ENCODE data around the gene ZDHHC14.

Gene ZDHHC14

DNA sequence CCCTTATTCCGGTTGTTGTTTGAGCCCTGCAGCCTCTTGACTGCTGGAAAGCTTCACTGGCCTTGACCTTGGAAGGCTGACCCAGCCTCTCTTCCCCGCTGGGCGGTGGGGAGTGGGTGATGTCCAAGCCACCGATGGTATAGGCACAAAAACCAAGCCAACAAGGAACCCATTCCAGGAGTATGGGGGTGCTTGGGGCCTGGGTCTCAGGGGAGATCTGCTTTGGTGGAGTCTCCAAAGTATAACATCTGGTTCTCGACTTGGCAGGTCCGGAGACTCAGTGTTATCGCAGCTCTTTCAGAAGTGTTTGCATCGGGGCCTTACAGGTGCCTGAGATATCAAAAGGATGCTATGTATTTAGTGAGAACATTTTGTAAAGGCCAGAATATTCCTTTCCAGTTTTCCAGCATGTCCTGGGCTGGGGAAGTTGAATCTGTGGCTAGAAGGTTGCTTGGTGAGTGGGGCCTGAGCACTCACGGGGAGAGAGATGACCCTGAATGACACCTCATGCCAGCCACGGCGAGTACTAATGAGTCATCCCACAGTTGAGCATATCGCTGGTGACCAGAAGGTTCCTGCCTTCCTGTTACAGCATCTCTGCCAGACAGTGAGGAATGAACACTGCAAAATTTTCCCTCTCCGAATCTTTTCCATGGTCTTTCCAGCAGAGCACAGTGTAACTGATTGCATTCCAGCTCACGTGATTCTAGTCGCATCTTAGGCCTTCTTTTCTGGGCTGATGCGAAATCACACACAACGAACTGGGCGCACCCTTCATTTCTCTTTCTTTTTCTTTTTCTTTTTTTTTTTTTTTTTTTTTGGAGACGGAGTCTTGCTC lies 133.9 kb downstream of the ZDHHC14 start:
- no peak for DNase-seq (ENCODE audit: low read depth in 1 of 2, low spot score in 1 of 2)

GRCh38 chr6:157516319-157517026 lies 135.5 kb downstream of the ZDHHC14 start:
- DNase-seq (ENCODE audit: low read depth in 1 of 2, low spot score in 1 of 2) = no peak

GRCh38 chr6:157517601-157518359 lies 136.8 kb downstream of the ZDHHC14 start:
- DNase-seq (ENCODE audit: low read depth in 1 of 2, low spot score in 1 of 2) = no peak

GRCh38 chr6:157518397-157519250 lies 137.6 kb downstream of the ZDHHC14 start:
- DNase-seq (ENCODE audit: low read depth in 1 of 2, low spot score in 1 of 2) = no peak

DNA sequence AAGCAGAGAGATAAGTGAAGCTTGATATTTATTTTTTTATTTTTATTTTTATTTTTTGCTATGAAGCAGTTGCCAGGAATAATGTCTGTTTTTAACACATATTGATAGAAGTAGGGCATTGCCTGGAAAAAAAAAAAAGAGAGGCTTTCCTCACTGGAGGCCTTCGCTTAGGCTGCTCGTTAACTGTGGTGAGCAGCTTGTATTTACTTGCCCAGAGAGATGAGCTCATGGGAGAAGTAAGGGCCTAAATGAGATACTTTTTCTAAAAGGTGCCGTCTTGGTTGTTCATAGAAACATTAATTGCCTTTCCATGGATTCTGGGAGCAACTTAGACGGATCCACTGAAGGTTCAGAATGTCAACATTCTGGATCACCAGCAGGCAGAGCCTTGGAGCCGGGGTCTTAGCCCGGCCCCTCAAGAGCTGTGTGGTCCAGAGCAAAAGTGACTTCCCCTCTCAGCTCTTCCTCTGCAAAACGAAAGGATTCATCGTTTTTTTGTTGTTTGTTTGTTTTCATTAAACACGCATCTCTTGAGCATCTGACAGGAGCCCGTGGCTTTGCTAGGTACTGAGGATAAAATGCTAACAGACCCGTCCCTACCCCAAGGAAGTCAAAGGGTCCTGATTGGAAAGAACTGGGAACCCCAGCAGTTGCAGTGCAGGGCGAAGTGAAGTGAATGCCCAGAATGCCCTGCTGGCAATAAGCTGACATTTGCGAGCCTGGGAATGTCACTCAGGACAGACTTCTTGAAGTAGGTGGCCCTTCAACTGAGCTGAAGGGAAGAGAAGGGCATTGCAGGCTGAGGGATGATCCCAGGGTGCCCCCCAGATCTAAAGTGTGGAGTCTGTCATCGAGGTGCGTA lies 138.5 kb downstream of the ZDHHC14 start:
- no peak for DNase-seq (ENCODE audit: low read depth in 1 of 2, low spot score in 1 of 2)

- DNase-seq (ENCODE audit: low read depth in 1 of 2, low spot score in 1 of 2) = no peak
Observed at GRCh38 chr6:157520117-157520406, 139.1 kb downstream of the ZDHHC14 start.

GRCh38 chr6:157520596-157521361 lies 139.8 kb downstream of the ZDHHC14 start:
- no peak for DNase-seq (ENCODE audit: low read depth in 1 of 2, low spot score in 1 of 2)

DNA sequence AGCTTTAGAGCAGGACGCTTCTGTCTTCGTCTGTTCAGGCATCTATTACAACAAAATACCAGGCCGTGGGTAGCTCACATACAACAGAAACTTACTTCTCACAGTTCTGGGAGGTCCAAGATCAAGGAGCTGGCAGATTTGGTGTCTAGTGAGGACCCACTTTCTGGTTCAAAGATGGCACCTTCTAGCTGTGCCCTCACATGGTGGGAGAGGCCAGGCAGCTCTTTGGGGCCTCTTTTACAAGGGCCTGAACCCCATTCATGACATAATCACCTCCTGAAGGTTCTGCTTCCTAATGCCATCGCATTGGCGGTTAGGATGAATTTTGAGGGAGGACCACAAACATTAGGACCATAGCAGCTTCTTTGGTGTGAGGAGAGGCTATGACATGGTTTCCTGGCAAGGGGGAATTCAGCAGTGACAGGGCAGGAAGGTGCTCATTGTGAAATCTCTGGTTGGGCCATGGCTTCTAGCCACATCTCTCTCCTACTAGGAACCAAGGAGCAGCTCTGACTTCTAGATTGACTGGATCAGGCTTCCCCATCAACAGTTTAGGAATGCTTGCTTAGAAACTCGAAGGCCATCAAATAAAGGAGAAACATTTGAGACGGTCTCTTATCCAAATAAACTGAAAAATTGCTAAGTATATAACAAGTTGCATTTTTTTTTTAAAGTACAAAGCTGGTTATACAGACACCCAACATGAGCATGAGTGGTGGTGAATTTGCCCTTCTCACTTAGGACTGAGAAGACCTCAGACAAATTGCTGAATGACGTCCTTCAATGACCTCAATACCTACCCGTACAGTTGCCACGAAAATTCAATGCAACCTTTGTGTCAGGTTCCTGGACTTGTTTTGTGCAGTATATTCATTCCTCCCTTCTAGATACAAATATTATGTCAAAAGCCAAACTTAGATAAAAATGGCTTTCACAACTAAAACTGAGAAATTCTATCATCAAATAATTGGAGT lies 140.7 kb downstream of the ZDHHC14 start:
- DNase-seq (ENCODE audit: low read depth in 1 of 2, low spot score in 1 of 2) = no peak

DNA sequence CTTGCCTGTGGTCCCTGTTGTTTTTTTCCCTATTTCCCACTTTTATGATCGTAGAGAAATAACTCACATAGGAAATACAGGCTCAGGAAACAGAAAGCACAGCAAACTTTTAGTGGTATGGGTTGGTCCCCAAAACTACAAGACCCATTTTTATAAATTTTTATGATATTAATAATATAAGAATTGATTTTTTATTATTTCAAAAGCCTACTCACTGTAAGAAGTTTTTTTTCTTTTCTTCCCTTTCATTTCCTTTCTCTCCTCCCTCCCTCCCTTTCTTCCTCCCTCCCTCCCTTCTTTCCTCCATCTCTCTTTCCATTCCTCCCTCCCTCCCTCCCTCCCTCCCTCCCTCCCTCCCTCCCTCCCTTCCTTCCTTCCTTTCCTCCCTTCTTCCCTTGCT lies 141.5 kb downstream of the ZDHHC14 start:
- DNase-seq (ENCODE audit: low read depth in 1 of 2, low spot score in 1 of 2) = no peak

GRCh38 chr6:157524735-157525134 lies 143.7 kb downstream of the ZDHHC14 start:
- no peak for DNase-seq (ENCODE audit: low read depth in 1 of 2, low spot score in 1 of 2)

- no peak for DNase-seq (ENCODE audit: low read depth in 1 of 2, low spot score in 1 of 2)
Observed at GRCh38 chr6:157525292-157525889, 144.4 kb downstream of the ZDHHC14 start.

DNA sequence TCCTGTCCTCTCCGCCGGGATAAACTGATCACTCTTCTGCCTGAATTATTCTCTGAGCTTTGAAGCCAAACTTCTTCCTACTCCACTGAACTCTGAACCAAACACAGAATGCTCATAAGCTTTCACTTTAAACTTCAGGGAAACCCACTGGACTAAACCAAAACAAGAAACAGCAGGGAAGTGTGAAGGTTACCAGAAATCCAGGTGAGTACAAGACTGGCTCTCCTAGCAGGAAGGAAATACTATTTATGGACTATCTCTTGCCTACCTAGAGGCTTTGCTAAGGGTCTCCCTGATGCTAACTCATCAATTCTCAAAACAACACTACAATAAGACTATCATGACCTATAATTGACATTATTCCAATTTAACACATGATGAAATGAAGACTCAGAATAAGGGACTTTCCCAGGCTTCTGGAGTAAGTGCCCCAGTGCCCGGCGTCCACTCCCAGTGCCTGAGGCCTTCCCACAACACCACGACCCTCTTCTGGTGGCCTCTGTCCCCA lies 145.0 kb downstream of the ZDHHC14 start:
- DNase-seq (ENCODE audit: low read depth in 1 of 2, low spot score in 1 of 2) = no peak

GRCh38 chr6:157527471-157527907 lies 146.5 kb downstream of the ZDHHC14 start:
- DNase-seq (ENCODE audit: low read depth in 1 of 2, low spot score in 1 of 2) = no peak

- no peak for DNase-seq (ENCODE audit: low read depth in 1 of 2, low spot score in 1 of 2)
Observed at GRCh38 chr6:157528931-157529653, 148.1 kb downstream of the ZDHHC14 start.

GRCh38 chr6:157529654-157530039 lies 148.7 kb downstream of the ZDHHC14 start:
- no peak for DNase-seq (ENCODE audit: low read depth in 1 of 2, low spot score in 1 of 2)

- no peak for DNase-seq (ENCODE audit: low read depth in 1 of 2, low spot score in 1 of 2)
Observed at GRCh38 chr6:157530126-157530525, 149.1 kb downstream of the ZDHHC14 start.

DNA sequence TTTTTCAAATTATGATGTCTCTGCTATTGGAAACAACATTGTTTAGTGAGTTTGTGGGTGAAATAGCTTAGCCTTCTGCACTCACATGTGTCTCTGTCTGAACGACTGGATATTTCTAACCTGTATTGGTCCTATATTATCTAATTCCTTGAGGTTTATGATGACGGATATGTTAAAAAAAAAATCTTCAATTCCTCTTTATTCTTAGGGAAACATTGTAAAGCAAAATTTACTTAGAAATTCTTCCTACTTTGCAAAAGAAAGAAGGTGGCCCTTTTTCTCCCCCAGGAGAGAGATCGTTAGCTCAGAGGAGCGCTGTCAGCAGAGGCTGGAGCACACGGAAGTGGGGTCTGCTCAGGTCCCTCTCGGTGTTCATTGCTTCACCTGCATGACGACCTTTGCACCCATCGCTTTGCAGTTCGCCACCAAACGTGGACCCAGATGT lies 149.8 kb downstream of the ZDHHC14 start:
- no peak for DNase-seq (ENCODE audit: low read depth in 1 of 2, low spot score in 1 of 2)

Measured in activated T-helper 1 cell treated with anti-CD3 and anti-CD28 coated beads, Interleukin-2, amount 50 U/mL, for 16 hours (primary cell).